ENCODE data around the gene FAM184B.

- TF ChIP-seq CTCF (IDR thresholded peaks at IDR 0.05) (no peak), POLR2A (IDR thresholded peaks at IDR 0.05) (no peak)
Measured at GRCh38 chr4:17786567-17786966, 5.1 kb upstream of the FAM184B start.

Data from transverse colon (tissue), 3 donors.